HG03139 (cell line): ENCODE measurements around the gene PCBP2.

Source experiments
- ATAC-seq: cut with Tn5 transposase; IDR thresholded peaks from one replicate; pipeline ENCODE4 v1.9.1; 2021; ENCODE audit not compliant: unreplicated experiment

The PCBP2 gene

DNA sequence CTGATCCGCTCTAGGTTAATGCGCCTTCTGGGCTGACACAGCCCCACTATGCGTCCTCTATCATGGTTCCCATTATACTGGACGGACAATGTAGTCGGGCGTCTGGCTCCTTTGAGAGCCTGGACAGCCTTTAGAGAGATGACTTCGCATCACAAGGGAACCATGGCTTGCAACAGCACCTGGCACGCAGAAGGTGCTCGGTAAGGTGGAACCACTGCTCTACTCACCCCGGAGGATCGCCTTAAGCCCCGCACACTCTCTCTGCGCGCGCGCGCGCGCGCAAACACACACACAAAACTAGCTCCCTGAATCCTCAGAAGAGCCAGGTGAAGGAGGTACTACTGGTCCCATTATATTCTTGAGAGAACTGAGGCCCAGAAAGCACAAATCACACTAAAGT is 40.3 kb downstream of the PCBP2 start:
- no peak for ATAC-seq

DNA sequence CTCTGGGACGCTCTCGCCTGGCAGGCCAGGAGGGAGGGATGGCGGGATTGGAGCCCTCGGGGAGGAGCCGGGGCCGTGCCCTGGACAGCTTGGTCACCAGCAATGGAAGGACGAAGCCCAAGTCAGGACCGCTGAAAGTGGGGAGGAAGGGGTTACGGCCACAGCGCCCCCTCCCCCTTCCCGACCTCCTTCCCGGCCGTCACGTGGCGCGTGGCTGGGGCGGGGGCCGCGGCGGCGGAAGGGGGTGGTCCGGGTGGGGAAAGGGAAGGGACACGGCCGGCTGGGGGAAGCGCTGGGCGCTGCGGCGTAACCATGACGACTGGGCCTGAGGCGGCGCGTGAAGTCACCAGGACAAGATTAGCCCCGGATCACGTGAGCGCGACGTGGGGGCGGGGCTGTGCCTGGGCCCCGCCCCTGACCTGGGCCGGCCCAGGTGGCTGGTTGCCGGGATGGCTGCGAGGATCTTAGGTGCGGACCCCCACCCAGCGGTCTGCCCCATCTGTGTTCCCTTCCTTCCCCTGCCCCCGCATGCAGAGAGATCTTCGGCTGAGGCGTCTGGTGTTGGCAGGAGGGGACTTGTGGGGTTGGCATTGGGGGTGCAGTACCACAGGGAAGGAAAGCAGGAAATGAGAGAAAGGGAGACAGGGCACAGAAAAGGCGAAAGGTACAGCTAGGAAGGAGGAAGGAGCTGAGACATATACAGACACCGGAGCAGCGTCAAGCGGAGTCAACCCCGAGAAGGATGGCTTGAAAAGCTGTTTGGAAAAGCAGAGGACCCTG is 41.1 kb downstream of the PCBP2 start:
- peak; percentile 92 for ATAC-seq

DNA sequence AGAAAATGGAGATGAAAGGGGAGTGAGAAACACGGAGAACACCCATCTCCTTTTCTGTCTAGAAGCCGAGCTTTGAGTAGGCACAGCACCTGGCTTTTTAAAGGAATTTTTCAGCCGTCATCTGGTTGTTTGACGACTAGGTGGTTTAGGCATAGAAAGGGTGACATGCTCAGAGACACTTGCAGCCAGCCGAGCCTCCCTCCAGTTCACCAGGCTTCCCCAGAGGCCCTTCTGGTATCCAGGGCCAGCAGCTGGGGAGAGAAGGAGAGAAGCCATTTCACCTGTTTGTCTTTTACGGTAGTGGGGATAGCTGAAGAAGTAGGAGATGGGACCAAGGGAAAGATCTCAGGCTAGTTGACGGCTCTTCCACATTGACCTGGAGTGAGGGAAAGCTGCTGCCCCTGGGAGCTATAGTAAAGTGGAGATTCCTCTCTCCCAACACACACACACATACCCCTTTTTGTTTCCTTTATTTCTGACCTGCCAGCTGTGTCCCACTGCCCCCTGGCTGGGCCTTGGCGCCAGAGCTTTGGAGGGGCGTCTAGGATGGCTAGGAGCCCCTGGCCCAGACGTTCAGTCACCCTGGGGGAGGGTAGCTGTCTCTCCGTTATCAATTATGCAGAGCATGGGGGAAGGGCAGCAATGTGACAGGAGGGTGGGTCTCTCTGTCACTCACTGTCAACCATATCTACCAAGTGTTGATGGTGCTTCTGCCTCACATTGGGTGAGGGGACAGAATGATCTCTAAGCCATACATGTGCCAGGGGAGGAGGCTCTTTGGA is 41.9 kb downstream of the PCBP2 start:
- no peak for ATAC-seq

DNA sequence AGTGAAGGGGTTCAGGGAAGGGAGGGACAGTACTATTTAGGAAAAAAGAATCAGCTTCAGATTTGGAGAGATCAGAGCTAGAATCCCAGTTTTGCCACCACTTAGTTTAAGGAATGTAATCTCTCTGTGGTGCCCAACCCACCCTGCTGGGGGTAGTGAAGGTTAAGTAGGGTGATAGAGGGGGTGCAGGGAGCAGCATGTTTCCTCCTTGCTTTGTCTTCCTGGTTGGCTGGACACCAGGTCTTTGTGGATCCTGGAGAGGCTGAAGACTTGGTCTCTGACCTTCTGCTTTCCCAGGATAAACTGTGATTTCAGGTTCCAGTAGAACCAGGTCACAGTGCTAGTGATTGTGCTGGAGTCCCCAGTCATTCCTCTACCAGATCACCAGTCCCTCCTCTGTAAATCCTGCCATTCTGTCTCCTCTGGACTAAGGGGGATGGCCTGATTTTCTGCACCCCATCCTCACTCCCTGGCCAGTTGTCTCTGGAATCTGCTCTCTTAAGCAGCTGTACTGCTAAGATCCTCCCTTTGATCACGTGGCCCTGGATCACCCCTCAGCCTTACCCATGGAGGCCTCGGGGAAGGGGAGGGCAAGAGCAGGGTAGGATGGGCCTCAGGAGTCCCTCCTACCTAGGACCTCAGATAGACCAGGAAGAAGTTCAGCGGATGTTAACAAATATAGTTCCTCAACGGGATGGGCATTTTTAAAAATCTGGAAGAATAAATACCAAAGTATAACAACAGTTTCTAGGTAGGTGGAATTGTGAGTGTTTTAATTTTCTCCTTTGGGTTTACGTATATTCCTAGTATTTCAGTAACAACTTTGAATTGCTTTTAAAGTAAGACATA is 44.2 kb downstream of the PCBP2 start:
- no peak for ATAC-seq

DNA sequence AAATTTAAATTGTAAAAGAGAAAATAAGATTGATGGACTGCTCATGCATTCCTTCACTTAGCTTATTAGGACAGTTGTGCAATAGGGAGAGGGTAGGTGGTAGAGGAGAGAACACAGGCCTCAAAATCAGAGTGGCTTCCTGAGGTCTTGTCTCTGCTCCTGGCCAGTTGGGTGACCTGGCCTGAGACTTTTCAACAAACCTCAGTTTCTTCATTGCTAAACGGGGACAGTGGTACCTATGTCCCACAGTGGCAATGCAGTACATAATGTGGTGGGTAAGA is 44.8 kb downstream of the PCBP2 start:
- ATAC-seq, result no peak

DNA sequence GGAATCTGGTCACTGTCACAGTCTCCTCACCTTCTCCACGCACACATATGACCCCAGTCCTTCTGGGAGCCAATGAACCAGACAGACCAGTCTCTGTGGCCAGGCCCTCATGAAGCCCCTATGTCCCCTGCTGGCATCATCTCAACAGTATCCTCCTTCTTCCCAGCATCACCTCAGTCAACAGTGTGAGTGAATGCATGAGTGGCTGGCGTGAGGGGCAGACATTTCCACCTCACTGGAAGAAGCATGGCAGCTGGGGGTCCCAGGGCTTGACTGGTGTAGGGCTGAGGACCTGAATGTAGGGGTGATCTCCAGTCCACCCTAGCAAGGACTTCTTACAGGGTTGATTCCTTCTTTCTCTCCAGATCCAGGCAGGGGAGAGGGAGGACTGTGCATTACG is 45.6 kb downstream of the PCBP2 start:
- ATAC-seq, result no peak

DNA sequence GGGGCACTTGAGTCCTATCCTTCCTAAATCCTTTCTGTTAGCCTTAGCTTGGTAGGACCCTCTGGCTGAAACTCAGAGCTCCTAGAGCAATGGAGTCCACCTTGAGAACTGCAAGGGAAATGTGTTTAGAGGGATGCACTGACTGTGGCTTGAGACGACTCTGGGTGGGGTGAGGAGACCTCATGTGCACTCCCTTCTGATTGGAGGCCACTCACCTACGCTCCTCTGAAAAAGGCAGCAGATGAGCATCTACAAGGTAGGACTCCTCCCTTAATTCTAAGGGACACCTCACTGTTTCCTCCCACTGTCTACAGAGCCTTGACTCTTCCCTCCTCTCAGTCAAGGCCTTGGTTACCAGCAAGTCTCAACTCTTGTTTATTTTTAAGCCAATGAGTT is 46.3 kb downstream of the PCBP2 start:
- no peak for ATAC-seq

DNA sequence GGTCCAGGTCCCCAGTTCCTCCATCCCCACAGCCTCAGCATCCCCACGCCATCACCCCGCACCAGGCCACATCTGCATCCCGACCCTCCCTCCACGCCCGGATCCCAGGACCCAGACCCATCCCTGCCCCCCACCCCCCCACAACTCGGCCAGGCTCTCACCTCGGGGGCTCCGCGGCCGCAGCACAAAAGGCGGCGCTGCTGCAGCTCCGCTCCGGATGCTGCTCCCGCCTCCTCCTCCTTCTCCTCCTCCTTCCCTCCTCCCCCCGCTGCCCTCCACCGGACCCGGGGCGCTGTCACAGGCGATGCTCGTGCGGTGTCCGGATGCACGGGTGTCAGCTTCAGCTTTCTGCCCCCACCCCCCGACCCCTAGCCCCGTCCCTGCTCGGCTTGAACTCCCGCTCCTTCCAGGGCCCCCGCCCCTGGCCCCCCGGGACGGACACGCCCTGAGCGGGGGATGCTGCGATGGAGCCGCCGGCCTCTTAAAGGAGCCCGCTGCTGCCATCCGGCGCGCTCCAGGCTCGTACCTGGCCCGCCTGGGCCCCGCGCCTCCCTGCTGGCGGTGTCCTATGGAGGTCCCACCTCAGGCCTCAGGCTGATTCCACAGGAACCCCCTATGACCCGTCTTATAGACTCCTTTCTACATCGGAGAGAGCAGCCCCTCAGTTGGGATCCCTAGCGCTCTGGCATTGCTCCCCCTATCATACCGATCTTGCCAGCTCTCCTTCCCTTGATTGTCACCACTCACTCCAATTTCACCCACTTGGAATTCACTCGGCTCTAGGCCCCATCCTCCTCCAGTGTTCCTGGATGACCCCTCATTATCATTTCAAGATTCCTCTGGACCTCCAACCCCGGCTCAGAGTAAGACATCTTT is 47.6 kb downstream of the PCBP2 start, which contains the start of gene MAP3K12:
Gene MAP3K12, minus strand, starts transcription at position 193 of the 876 bp plus-strand sequence. CDS start 12,067 bp downstream, outside the sequence.
- ATAC-seq, result no peak

DNA sequence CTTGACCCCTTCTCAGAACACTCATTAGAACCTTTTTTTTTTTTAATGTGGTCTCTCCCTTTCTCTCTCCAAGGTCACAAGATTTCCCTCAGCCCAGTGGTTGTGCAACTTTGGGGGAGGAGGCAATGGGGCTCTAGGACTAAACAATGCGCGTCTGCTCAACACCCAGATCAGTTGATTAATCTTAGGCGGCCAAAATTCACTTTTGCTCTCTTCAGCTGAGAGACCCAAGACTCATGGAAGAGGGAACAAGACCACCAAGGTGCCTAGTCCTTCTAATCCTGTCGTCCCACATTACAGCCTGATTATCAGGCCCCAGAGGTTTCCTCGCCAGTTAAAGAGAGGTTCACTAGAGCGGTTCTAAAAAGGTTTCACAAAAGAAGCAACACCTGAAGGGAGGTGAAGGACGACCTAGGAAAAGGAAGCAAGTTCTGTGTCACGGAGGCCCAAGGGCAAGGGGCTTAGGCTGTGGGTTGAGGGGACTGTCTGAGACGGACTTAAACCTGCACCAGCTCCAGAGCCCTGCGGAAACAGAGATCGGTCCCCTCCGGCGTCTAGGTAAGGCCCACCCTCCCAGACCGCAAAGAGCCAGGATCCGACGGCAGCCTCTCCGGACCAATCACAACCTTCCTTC is 48.4 kb downstream of the PCBP2 start:
- no peak for ATAC-seq

DNA sequence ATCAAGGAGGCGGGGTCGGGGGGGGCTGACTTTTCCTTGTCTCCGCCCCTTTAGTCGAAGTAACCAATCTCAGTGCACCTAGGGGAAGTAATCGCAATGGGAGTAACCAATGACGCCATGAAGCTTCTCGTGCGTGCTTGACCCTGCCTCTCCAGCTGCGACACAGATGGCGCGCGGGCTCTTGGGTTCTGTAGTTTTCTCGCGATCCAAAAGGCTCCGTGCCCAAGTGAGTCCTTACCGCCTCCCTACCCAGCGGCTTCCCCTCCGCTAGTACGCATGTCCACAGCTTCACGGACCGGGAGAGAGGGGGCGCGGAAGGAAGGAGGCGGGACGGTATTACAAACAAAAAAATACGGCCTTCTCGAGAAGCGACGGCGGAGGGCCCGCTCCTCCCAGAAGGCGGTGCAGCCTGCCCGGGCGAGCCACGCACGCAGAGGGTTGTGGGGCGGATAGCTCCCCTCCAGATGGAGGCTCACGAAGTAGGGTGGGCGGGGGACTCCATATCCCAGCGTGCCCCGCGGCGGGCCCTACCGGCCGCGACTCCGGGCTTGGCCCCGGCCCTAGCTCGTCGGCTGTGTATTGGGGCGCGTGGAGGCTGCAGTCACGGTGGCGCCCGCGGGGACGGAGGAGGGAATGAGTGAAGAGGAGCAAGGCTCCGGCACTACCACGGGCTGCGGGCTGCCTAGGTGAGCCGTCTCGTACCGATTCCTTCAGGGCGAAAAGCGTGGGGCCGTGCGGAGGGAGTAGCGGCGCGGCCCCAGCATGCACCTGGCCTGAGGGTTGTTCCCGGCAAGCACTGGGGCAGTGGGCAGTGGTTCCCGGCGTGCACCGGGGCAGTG is 49.1 kb downstream of the PCBP2 start, which contains the start of gene TARBP2:
Gene TARBP2, plus strand, starts transcription at position 508 of the 839 bp plus-strand sequence. Its CDS starts 126 bp downstream, at position 634.
- peak; percentile 72 for ATAC-seq

DNA sequence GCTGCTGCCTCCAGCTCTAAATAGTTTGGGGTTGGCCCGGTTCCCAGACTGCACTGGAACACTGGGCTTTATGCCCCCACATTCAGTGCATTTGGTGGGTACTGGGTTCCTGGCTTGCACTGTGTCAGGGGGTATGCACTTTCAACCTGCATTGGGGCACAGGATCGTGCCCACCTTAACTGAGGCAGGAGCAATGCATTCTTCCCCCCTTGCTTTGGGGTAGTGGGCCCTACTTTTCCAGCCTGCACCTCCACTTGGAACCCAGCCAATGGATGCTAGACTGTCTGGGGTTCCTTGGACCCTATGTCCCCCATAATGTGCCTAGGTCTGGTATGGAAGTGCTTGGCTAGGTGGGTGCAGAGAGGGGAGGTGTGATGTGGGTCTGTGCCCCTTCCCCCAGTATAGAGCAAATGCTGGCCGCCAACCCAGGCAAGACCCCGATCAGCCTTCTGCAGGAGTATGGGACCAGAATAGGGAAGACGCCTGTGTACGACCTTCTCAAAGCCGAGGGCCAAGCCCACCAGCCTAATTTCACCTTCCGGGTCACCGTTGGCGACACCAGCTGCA is 49.8 kb downstream of the PCBP2 start:
- no peak for ATAC-seq

DNA sequence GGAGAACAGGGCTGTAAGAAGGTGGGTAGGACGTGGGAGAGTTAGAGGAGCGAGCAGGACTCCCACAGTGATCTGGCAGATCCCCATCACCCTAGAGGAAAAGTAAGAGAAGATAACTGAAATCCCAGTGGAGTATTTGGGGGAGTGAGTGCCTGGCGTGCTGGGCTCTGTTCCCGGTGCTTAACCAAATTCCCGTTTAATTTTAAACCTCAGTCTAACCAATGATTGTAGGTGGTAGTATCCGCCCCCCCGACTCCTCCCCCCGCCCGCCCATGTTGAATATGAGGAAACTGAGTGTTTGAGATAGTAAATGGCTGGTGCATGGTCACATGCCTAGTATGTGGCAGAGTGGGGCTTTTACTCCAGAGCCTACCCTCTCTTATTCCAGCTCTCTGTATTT is 50.4 kb downstream of the PCBP2 start:
- no peak for ATAC-seq

DNA sequence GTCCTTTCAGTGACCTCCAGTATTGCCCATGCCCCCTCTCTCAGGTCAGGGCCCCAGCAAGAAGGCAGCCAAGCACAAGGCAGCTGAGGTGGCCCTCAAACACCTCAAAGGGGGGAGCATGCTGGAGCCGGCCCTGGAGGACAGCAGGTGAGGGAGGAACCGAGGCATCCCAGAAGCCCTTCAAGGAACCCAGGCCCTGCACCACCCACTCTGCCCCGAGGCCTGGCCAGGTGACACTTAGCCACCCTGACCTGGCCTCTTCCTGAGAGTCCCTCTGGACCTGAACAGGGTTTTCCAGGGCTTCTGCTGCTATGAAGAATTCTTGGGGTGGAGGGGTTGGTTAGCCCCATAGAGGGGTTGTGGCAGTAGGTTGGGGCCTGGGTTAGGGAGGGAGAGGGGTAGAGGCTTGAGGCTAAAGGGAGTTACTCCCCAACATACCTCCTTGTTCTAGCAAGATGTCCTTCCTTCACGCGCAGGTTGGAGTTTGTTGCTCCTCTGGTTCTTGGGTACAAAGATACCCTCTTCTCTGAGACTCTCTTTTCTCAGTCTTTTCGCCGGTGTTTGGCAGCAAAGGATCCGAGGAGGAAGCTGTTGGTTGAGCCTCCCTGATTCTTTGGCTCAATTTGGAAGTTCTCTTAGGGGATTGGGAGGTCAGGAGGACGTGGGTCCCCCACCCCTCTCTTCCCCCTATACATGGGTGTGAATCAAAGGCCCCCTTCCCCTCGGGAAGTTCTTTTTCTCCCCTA is 51.3 kb downstream of the PCBP2 start:
- ATAC-seq, result no peak

DNA sequence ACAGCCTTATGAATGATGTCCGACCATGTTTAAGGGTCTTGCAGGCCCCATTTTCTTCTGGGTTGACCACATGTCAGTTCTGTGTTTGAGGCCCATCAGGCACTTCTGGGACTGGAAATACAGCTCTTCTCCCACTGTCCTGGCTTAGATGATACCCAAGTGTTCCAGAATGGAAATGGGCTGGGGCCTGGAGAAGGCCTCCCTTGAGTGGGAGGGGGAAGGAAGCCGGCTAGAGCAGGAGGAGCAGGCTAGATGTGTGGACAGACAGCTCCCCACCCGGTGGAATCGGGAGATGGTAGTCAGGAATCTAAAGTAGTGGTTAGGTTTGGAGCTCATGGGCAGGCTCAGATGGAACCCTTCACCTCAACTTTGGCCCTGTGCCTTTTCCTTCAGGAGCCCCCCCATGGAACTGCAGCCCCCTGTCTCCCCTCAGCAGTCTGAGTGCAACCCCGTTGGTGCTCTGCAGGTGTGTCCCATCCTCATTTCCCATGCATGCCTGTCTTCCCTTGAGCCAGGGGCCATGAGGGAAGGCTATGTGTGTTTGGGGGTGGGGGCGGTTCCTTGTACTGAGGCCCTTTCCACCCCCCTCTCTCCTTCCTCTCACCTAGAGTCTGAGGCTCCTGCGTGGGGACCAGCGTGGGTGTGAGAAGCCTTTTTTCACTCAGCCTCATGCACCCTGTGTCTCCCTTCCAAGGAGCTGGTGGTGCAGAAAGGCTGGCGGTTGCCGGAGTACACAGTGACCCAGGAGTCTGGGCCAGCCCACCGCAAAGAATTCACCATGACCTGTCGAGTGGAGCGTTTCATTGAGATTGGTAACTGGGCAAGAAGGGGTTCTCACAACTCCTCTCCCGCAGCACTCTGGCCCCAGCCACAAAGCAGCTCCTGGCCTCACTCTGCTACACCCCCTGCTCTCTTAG is 52.4 kb downstream of the PCBP2 start:
- no peak for ATAC-seq

DNA sequence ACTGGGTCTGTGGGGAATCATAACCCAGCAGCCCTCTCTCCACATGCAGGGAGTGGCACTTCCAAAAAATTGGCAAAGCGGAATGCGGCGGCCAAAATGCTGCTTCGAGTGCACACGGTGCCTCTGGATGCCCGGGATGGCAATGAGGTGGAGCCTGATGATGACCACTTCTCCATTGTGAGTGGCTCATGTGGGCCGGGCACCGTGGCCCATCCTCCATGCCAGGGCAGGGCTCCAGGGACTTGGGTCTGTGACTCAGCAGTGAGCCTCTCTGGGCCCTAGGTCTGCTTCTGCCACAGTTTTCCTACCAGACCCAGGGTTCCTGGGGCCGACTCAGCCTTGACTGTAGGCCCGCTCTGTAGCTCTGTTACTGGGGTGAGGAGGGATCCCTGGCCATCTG is 53.2 kb downstream of the PCBP2 start:
- ATAC-seq, result no peak

DNA sequence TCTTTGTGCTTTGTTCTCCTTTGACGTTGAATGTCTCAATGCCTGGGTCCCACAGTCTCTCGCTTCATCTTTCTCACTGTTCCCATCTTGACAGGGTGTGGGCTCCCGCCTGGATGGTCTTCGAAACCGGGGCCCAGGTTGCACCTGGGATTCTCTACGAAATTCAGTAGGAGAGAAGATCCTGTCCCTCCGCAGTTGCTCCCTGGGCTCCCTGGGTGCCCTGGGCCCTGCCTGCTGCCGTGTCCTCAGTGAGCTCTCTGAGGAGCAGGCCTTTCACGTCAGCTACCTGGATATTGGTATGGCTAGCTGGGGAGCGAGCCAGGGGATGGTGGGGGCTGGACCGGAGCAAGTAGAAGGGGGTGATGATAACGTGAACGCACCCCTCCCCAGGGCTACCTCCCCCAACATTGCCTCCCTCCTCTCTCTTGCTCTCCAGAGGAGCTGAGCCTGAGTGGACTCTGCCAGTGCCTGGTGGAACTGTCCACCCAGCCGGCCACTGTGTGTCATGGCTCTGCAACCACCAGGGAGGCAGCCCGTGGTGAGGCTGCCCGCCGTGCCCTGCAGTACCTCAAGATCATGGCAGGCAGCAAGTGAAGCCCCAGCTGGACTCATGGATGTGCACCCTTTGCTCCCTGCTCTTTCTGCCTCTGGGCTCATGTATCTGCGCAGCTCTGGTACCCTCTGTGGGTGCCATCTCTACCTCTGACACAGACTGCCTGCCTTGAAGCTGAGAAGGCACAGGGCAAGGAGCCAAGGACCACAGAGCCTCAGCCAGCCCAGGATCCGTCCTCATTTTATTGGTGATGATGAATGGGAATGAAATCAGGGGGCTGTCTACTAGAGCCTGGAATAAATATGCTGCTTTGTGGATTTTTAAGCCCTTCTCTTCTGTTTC is 53.9 kb downstream of the PCBP2 start:
- no peak for ATAC-seq
